ENCODE measurements around the gene CEP104. TPM values are rescaled to one million over a fixed set of nuclear protein-coding genes. Genes with fewer than 3 reads are reported as not detected.

Gene CEP104
- total and polyA plus RNA-seq, 9 of the 15 experiments (the other 6 are each of a cell fraction or from before 2014, with no cell fraction given), result 11.2 to 63.4 (median 42.6) TPM

DNA sequence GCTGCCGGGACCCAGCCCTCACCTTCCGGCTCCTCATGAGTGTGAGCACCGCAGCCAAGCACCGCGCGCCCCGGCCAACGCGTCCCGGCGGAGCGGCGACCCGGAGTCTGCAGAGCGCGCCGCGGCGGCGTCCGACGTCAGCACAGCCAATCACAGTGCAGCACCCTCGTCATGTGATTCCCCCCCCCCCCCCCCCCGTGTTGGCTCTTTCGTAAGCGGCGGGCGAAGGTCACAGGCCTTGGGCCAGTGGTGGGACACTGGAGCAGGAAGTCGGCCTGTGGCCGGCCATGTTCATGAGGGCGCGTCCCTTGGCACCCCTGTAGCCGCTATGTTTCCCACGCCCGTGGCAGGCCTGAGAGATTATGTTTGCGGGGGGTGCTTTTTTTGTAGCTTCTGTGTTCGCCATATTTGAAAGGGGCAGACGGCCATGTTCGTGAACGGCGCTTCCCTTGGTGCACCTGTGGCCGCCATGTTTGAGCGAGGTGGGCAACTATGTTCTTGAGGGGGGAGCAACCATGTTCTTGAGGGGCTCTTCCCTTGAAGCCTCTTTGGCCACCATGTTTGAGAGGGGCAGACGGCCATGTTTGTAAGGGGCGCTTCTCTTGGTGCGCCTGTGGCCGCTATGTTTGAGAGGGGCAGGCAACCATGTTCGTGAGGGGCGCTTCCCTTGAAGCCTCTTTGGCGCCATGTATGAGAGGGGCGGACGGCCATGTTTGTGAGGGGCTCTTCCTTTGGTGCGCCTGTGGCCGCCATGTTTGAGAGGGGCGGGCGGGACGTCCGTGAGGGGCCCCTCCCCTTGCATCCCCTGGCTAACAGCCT lies 43.3 kb upstream of the CEP104 start, which contains the start of gene C1orf174 (continued):
- TF ChIP-seq, protein P1, sequence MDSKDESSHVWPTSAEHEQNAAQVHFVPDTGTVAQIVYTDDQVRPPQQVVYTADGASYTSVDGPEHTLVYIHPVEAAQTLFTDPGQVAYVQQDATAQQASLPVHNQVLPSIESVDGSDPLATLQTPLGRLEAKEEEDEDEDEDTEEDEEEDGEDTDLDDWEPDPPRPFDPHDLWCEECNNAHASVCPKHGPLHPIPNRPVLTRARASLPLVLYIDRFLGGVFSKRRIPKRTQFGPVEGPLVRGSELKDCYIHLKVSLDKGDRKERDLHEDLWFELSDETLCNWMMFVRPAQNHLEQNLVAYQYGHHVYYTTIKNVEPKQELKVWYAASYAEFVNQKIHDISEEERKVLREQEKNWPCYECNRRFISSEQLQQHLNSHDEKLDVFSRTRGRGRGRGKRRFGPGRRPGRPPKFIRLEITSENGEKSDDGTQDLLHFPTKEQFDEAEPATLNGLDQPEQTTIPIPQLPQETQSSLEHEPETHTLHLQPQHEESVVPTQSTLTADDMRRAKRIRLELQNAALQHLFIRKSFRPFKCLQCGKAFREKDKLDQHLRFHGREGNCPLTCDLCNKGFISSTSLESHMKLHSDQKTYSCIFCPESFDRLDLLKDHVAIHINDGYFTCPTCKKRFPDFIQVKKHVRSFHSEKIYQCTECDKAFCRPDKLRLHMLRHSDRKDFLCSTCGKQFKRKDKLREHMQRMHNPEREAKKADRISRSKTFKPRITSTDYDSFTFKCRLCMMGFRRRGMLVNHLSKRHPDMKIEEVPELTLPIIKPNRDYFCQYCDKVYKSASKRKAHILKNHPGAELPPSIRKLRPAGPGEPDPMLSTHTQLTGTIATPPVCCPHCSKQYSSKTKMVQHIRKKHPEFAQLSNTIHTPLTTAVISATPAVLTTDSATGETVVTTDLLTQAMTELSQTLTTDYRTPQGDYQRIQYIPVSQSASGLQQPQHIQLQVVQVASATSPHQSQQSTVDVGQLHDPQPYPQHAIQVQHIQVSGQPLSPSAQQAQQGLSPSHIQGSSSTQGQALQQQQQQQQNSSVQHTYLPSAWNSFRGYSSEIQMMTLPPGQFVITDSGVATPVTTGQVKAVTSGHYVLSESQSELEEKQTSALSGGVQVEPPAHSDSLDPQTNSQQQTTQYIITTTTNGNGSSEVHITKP (IDR thresholded peaks at IDR 0.05; ENCODE audit: partially characterized antibody), result peak; percentile 88
- TF ChIP-seq RBM39 (optimal IDR thresholded peaks at IDR 0.05; ENCODE audit: low read depth, low read length), result peak; percentile 85
- peak; percentile 38; the same call in 1 of the 2 replicates for TF ChIP-seq ZNF121 (CRISPR knock-in tag; conservative IDR thresholded peaks at IDR 0.05)
- TF ChIP-seq TBP (optimal IDR thresholded peaks at IDR 0.05; ENCODE audit: low read depth, low read length), result peak; percentile 82
- TF ChIP-seq NR2C2 (CRISPR knock-in tag; IDR thresholded peaks at IDR 0.05), result peak; percentile 90
- peak; percentile 99 for TF ChIP-seq NR2C2 (tag; IDR thresholded peaks at IDR 0.05)
- TF ChIP-seq ZFX (CRISPR knock-in tag; IDR thresholded peaks at IDR 0.05), result peak; percentile 97
- peak; percentile 45 for TF ChIP-seq FOS (IDR thresholded peaks at IDR 0.05; ENCODE audit: extremely low read depth, insufficient read length)
- TF ChIP-seq FOXJ2 (tag; IDR thresholded peaks at IDR 0.05), result peak; percentile 94
- peak; percentile 21 for TF ChIP-seq NFYB (IDR thresholded peaks at IDR 0.05; ENCODE audit: extremely low read depth, insufficient read length)
- TF ChIP-seq ADNP (tag; IDR thresholded peaks at IDR 0.05), result no peak
- TF ChIP-seq MYBL2 (IDR thresholded peaks at IDR 0.05; ENCODE audit: low read depth), result peak; percentile 98
- no peak for TF ChIP-seq MYBL2 (CRISPR knock-in tag; IDR thresholded peaks at IDR 0.05; ENCODE audit: borderline replicate concordance)
- TF ChIP-seq HSF4 (CRISPR knock-in tag; IDR thresholded peaks at IDR 0.05; ENCODE audit: borderline replicate concordance), result no peak
- no peak for TF ChIP-seq XRCC4 (IDR thresholded peaks at IDR 0.05; ENCODE audit: extremely low read depth, insufficient read depth, insufficient read length)
- TF ChIP-seq EZH2 (IDR thresholded peaks at IDR 0.05; ENCODE audit: borderline replicate concordance, low read depth, low read length), result no peak
- TF ChIP-seq GATA2 (CRISPR knock-in tag; IDR thresholded peaks at IDR 0.05), result no peak
- TF ChIP-seq, protein P2, sequence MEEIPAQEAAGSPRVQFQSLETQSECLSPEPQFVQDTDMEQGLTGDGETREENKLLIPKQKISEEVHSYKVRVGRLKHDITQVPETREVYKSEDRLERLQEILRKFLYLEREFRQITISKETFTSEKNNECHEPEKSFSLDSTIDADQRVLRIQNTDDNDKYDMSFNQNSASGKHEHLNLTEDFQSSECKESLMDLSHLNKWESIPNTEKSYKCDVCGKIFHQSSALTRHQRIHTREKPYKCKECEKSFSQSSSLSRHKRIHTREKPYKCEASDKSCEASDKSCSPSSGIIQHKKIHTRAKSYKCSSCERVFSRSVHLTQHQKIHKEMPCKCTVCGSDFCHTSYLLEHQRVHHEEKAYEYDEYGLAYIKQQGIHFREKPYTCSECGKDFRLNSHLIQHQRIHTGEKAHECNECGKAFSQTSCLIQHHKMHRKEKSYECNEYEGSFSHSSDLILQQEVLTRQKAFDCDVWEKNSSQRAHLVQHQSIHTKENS (CRISPR knock-in tag; IDR thresholded peaks at IDR 0.05), result no peak
- peak; percentile 64; the same call in 1 of the 2 replicates for TF ChIP-seq SIN3B (IDR thresholded peaks at IDR 0.05; ENCODE audit: low read depth)
- TF ChIP-seq JUN (IDR thresholded peaks at IDR 0.05; ENCODE audit: borderline replicate concordance, low read depth, low read length), result peak; percentile 60; the same call in 1 of the 2 replicates
- TF ChIP-seq JUN (CRISPR knock-in tag; IDR thresholded peaks at IDR 0.05; ENCODE audit: borderline replicate concordance), result no peak
- peak; percentile 52 for TF ChIP-seq POU5F1 (IDR thresholded peaks at IDR 0.05; ENCODE audit: borderline replicate concordance, low read depth, low read length, partially characterized antibody)
